ENCODE results near the gene TNFAIP8. TPM values are rescaled to one million over a fixed set of nuclear protein-coding genes. Genes with fewer than 3 reads are reported as not detected.

Gene TNFAIP8
- total and polyA plus RNA-seq, 9 of the 15 experiments (the other 6 are each of a cell fraction or from before 2014, with no cell fraction given) = 29.9 to 52.2 (median 44.8) TPM

GRCh38 chr5:119386596-119387344, 31.0 kb downstream of the TNFAIP8 start (continued):
- no peak for TF ChIP-seq THRA (IDR thresholded peaks at IDR 0.05)
- 0 out of 4 replicates have a peak, but pooled peaks of 1 of the 2 experiments have one; percentile 43 for TF ChIP-seq FOXA3 (CRISPR knock-in tag; conservative IDR thresholded peaks at IDR 0.05 in 1 of 2, IDR thresholded peaks at IDR 0.05 in 1 of 2)
- no peak for TF ChIP-seq E4F1 (CRISPR knock-in tag; IDR thresholded peaks at IDR 0.05; ENCODE audit: borderline replicate concordance)
- TF ChIP-seq JUN (IDR thresholded peaks at IDR 0.05; ENCODE audit: borderline replicate concordance, low read depth, low read length) = 0 out of 2 replicates have a peak, but pooled peaks have one; percentile 17
- TF ChIP-seq JUN (CRISPR knock-in tag; IDR thresholded peaks at IDR 0.05; ENCODE audit: borderline replicate concordance) = no peak
- 0 out of 4 replicates have a peak, but pooled peaks of 1 of the 2 experiments have one; percentile 13 for TF ChIP-seq RCOR1 (IDR thresholded peaks at IDR 0.05; ENCODE audit: borderline replicate concordance in 1 of 2, low read depth in 2 of 2, low read length in 2 of 2)
- TF ChIP-seq ZNF239 (CRISPR knock-in tag; IDR thresholded peaks at IDR 0.05) = no peak
- TF ChIP-seq FOXA1 (IDR thresholded peaks at IDR 0.05; ENCODE audit: borderline replicate concordance) = no peak
- TF ChIP-seq E2F8 (IDR thresholded peaks at IDR 0.05; ENCODE audit: low read depth, partially characterized antibody) = no peak
- TF ChIP-seq TOE1 (IDR thresholded peaks at IDR 0.05; ENCODE audit: borderline replicate concordance) = no peak
- no peak for TF ChIP-seq TOE1 (CRISPR knock-in tag; IDR thresholded peaks at IDR 0.05; ENCODE audit: borderline replicate concordance, low read depth)
- no peak for TF ChIP-seq ZNF143 (CRISPR knock-in tag; IDR thresholded peaks at IDR 0.05)
- TF ChIP-seq GABPB1 (CRISPR knock-in tag; IDR thresholded peaks at IDR 0.05) = no peak
- TF ChIP-seq GTF2A2 (tag; IDR thresholded peaks at IDR 0.05) = no peak
- TF ChIP-seq RBM34 (IDR thresholded peaks at IDR 0.05; ENCODE audit: borderline replicate concordance, insufficient read depth, low read length) = no peak
- no peak for TF ChIP-seq CAMTA2 (CRISPR knock-in tag; conservative IDR thresholded peaks at IDR 0.05)
